ENCODE results near the gene TNFSF15. TPM values are rescaled to one million over a fixed set of nuclear protein-coding genes. Genes with fewer than 3 reads are reported as not detected.

Gene TNFSF15
- polyA plus RNA-seq, 1 experiment: 2.8 TPM

DNA sequence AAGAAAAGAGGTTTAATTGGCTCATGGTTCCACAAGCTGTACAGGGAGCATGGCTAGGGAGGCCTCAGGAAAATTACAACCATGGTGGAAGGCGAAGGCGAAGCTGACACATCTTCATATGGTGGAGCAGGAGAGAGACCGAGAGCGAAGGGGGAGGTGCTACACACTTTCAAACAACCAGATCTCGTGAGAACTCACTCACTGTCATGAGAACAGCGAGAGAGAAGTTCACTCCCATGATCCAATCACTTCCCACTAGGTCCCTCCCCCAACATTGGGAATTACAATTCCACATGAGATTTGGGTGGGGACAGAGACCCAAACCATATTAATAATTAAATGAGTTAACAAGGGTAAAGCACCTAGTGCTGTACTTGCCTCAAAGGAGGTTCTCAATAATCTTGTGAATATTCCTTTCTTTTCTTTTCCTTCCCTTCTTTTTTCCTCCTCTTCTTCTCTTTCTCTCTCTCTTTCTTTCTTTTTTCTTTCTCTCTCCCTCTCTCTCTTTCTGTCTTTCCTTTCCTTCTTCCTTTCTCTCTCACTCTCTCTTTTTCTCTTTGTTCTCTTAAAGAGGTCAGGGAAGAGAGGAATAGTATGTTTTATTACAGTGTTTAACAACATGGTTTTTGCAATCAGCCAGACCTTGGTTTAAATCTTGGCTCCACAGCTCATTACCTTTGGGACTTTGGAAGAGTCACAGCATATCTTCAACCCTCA lies 29.0 kb downstream of the TNFSF15 start:
- H3K4me3 ChIP-seq (ENCODE audit: low read depth, low read length): no peak overlapping the region
- POLR2A ChIA-PET: no interaction called here
- CTCF ChIA-PET: interaction anchor here (0.5 to 1.0 kb wide), 2 partner anchors 11 to 26 kb away, joined by 3 read pairs; no protein-coding TSS in a partner anchor

DNA sequence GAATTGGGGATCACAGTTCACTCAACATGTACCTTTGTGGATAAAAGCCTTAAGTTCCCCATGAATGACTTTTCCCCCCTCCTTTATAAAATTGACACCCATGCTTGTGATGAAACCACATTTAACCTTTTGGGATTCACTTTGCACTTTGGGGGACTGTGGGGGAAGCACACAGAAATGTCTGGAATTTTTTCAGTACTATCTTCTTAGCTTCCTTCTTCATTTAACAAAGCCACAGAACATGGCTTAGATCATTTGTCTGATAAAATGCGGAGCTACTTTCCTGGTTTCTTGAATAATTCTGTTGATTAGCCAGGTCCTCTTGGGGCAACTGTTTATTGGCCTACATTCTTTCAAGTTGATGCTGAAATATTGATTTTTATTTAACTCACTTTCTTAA lies 29.9 kb downstream of the TNFSF15 start:
- TF ChIP-seq, protein P1, sequence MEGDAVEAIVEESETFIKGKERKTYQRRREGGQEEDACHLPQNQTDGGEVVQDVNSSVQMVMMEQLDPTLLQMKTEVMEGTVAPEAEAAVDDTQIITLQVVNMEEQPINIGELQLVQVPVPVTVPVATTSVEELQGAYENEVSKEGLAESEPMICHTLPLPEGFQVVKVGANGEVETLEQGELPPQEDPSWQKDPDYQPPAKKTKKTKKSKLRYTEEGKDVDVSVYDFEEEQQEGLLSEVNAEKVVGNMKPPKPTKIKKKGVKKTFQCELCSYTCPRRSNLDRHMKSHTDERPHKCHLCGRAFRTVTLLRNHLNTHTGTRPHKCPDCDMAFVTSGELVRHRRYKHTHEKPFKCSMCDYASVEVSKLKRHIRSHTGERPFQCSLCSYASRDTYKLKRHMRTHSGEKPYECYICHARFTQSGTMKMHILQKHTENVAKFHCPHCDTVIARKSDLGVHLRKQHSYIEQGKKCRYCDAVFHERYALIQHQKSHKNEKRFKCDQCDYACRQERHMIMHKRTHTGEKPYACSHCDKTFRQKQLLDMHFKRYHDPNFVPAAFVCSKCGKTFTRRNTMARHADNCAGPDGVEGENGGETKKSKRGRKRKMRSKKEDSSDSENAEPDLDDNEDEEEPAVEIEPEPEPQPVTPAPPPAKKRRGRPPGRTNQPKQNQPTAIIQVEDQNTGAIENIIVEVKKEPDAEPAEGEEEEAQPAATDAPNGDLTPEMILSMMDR (IDR thresholded peaks at IDR 0.05; ENCODE audit: low read depth, low read length): no peak
- no peak overlapping the region for H3K27ac ChIP-seq (ENCODE audit: low read depth, low read length)
- ChIA-PET CTCF (interaction anchor here (1.0 kb wide), 1 partner anchor 12 kb away, joined by 3 read pairs; no protein-coding TSS in a partner anchor), POLR2A (no interaction called here)
- H3K4me3 ChIP-seq (ENCODE audit: low read depth, low read length): no peak overlapping the region
- no peak for DNase-seq (ENCODE audit: low read depth, low spot score)
- H3K9me3 ChIP-seq (ENCODE audit: control insufficient read depth, insufficient read depth, low read length): no peaks in the 10 kb centered on the region
- peaks cover 24% of the 10 kb centered on the region for H3K27me3 ChIP-seq (ENCODE audit: control insufficient read depth, insufficient read depth, low read length)

More for the DNA sequence above, 29.0 kb downstream of the TNFSF15 start:
- peaks cover 33% of the 10 kb centered on the region for H3K27me3 ChIP-seq (ENCODE audit: control insufficient read depth, insufficient read depth, low read length)
- no peak for DNase-seq (ENCODE audit: low read depth, low spot score)
- TF ChIP-seq, protein P1 (IDR thresholded peaks at IDR 0.05; ENCODE audit: low read depth, low read length): no peak
- H3K27ac ChIP-seq (ENCODE audit: low read depth, low read length): no peak overlapping the region
- no peaks in the 10 kb centered on the region for H3K9me3 ChIP-seq (ENCODE audit: control insufficient read depth, insufficient read depth, low read length)

- ChIA-PET CTCF (no interaction called here), POLR2A (no interaction called here)
- TF ChIP-seq, protein P1 (IDR thresholded peaks at IDR 0.05; ENCODE audit: low read depth, low read length): no peak
- no peak overlapping the region for H3K27ac ChIP-seq (ENCODE audit: low read depth, low read length)
- no peak for DNase-seq (ENCODE audit: low read depth, low spot score)
- H3K27me3 ChIP-seq (ENCODE audit: control insufficient read depth, insufficient read depth, low read length): peaks cover 21% of the 10 kb centered on the region
- H3K4me3 ChIP-seq (ENCODE audit: low read depth, low read length): no peak overlapping the region
- H3K9me3 ChIP-seq (ENCODE audit: control insufficient read depth, insufficient read depth, low read length): no peaks in the 10 kb centered on the region
Observed at GRCh38 chr9:114775121-114775520, 30.7 kb downstream of the TNFSF15 start.

DNA sequence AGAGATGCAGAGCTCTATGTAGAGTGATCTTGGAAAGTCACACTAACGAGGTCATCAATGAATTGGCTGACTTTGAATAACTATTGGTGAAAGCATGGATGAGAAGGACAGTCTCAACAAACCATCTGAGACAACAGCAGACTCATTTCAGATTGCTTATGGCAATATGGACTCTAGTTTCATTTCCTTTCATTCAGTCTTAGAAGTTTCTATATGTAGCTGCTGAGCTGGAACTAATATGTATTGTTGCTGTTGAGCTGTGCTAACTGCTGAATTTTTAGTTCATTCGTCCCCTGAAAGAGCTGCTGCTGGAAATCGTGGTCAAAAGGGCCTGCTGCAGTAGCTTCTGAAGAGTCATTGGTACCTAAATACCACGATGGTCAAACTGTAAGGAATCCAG lies 31.3 kb downstream of the TNFSF15 start:
- Histone ChIP-seq H3K4me3 (ENCODE audit: low read depth, low read length) (no peak overlapping the region), H3K9me3 (ENCODE audit: control insufficient read depth, insufficient read depth, low read length) (no peaks in the 10 kb centered on the region), H3K27ac (ENCODE audit: low read depth, low read length) (no peak overlapping the region), H3K27me3 (ENCODE audit: control insufficient read depth, insufficient read depth, low read length) (peaks cover 21% of the 10 kb centered on the region)
- POLR2A ChIA-PET: no interaction called here
- TF ChIP-seq, protein P1 (IDR thresholded peaks at IDR 0.05; ENCODE audit: low read depth, low read length): no peak
- DNase-seq (ENCODE audit: low read depth, low spot score): no peak
- CTCF ChIA-PET: interaction anchor here (1.5 kb wide), 1 partner anchor 132 kb away, joined by 3 read pairs; no protein-coding TSS in a partner anchor

- TF ChIP-seq, protein P1 (IDR thresholded peaks at IDR 0.05; ENCODE audit: low read depth, low read length): no peak
- H3K27ac ChIP-seq (ENCODE audit: low read depth, low read length): no peak overlapping the region
- ChIA-PET POLR2A (no interaction called here), CTCF (no interaction called here)
- DNase-seq (ENCODE audit: low read depth, low spot score): no peak
- no peaks in the 10 kb centered on the region for H3K9me3 ChIP-seq (ENCODE audit: control insufficient read depth, insufficient read depth, low read length)
- H3K27me3 ChIP-seq (ENCODE audit: control insufficient read depth, insufficient read depth, low read length): peaks cover 17% of the 10 kb centered on the region
- H3K4me3 ChIP-seq (ENCODE audit: low read depth, low read length): no peak overlapping the region
Observed at GRCh38 chr9:114771889-114772288, 34.0 kb downstream of the TNFSF15 start.
